ENCODE results near the gene CFAP65. TPM values are rescaled to one million over a fixed set of nuclear protein-coding genes. Genes with fewer than 3 reads are reported as not detected.

The CFAP65 gene
- total and polyA plus RNA-seq, 2 of the 13 experiments (the other 11 are each of a cell fraction or from before 2014, with no cell fraction given) = 0.05 TPM; not detected in 1

DNA sequence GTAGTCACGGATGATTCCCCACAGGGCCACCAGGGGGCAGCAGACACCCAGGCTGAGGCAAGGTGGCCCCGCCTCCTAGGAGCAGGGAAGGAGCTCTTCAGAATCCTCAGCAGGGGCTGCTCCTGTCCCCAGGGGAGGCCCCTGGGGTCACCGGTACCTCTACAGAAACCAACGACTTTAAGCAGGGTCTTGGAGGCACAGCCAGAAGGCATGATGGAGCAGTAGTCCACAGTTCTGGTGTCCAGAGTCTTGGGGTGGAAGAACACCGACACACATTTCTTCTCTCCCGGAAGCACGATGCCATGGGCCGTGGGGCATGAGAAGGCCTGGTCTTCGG lies 11.5 kb downstream of the CFAP65 start (continued):
- TF ChIP-seq FOXC1 (CRISPR knock-in tag; IDR thresholded peaks at IDR 0.05; ENCODE audit: borderline replicate concordance) (no peak), SRSF9 (IDR thresholded peaks at IDR 0.05; ENCODE audit: borderline replicate concordance, insufficient read depth, low read depth, low read length, poor library complexity, severe bottlenecking) (no peak), ZNF816 (CRISPR knock-in tag; IDR thresholded peaks at IDR 0.05; ENCODE audit: borderline replicate concordance) (no peak), PAF1 (CRISPR knock-in tag; IDR thresholded peaks at IDR 0.05) (no peak), ZNF292 (CRISPR knock-in tag; IDR thresholded peaks at IDR 0.05; ENCODE audit: borderline replicate concordance, low read depth) (no peak), GATAD1 (CRISPR knock-in tag; IDR thresholded peaks at IDR 0.05) (no peak), POLR2A (IDR thresholded peaks at IDR 0.05; ENCODE audit: insufficient read depth in 1 of 2, low read depth in 2 of 2, low read length in 2 of 2) (no peak), ZSCAN12 (CRISPR knock-in tag; IDR thresholded peaks at IDR 0.05) (no peak), ZNF350 (CRISPR knock-in tag; IDR thresholded peaks at IDR 0.05; ENCODE audit: borderline replicate concordance, low read depth) (no peak)
- TF ChIP-seq, protein P1, sequence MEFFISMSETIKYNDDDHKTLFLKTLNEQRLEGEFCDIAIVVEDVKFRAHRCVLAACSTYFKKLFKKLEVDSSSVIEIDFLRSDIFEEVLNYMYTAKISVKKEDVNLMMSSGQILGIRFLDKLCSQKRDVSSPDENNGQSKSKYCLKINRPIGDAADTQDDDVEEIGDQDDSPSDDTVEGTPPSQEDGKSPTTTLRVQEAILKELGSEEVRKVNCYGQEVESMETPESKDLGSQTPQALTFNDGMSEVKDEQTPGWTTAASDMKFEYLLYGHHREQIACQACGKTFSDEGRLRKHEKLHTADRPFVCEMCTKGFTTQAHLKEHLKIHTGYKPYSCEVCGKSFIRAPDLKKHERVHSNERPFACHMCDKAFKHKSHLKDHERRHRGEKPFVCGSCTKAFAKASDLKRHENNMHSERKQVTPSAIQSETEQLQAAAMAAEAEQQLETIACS (CRISPR knock-in tag; IDR thresholded peaks at IDR 0.05) = no peak
- TF ChIP-seq, protein P2, sequence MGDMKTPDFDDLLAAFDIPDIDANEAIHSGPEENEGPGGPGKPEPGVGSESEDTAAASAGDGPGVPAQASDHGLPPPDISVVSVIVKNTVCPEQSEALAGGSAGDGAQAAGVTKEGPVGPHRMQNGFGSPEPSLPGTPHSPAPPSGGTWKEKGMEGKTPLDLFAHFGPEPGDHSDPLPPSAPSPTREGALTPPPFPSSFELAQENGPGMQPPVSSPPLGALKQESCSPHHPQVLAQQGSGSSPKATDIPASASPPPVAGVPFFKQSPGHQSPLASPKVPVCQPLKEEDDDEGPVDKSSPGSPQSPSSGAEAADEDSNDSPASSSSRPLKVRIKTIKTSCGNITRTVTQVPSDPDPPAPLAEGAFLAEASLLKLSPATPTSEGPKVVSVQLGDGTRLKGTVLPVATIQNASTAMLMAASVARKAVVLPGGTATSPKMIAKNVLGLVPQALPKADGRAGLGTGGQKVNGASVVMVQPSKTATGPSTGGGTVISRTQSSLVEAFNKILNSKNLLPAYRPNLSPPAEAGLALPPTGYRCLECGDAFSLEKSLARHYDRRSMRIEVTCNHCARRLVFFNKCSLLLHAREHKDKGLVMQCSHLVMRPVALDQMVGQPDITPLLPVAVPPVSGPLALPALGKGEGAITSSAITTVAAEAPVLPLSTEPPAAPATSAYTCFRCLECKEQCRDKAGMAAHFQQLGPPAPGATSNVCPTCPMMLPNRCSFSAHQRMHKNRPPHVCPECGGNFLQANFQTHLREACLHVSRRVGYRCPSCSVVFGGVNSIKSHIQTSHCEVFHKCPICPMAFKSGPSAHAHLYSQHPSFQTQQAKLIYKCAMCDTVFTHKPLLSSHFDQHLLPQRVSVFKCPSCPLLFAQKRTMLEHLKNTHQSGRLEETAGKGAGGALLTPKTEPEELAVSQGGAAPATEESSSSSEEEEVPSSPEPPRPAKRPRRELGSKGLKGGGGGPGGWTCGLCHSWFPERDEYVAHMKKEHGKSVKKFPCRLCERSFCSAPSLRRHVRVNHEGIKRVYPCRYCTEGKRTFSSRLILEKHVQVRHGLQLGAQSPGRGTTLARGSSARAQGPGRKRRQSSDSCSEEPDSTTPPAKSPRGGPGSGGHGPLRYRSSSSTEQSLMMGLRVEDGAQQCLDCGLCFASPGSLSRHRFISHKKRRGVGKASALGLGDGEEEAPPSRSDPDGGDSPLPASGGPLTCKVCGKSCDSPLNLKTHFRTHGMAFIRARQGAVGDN (CRISPR knock-in tag; IDR thresholded peaks at IDR 0.05) = 0 out of 2 replicates have a peak, but pooled peaks have one; percentile 35
- TF ChIP-seq, protein P3, sequence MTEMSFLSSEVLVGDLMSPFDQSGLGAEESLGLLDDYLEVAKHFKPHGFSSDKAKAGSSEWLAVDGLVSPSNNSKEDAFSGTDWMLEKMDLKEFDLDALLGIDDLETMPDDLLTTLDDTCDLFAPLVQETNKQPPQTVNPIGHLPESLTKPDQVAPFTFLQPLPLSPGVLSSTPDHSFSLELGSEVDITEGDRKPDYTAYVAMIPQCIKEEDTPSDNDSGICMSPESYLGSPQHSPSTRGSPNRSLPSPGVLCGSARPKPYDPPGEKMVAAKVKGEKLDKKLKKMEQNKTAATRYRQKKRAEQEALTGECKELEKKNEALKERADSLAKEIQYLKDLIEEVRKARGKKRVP (CRISPR knock-in tag; IDR thresholded peaks at IDR 0.05) = no peak
- TF ChIP-seq, protein P4, sequence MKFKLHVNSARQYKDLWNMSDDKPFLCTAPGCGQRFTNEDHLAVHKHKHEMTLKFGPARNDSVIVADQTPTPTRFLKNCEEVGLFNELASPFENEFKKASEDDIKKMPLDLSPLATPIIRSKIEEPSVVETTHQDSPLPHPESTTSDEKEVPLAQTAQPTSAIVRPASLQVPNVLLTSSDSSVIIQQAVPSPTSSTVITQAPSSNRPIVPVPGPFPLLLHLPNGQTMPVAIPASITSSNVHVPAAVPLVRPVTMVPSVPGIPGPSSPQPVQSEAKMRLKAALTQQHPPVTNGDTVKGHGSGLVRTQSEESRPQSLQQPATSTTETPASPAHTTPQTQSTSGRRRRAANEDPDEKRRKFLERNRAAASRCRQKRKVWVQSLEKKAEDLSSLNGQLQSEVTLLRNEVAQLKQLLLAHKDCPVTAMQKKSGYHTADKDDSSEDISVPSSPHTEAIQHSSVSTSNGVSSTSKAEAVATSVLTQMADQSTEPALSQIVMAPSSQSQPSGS (CRISPR knock-in tag; IDR thresholded peaks at IDR 0.05) = 0 out of 2 replicates have a peak, but pooled peaks have one; percentile 25
- TF ChIP-seq, protein P5, sequence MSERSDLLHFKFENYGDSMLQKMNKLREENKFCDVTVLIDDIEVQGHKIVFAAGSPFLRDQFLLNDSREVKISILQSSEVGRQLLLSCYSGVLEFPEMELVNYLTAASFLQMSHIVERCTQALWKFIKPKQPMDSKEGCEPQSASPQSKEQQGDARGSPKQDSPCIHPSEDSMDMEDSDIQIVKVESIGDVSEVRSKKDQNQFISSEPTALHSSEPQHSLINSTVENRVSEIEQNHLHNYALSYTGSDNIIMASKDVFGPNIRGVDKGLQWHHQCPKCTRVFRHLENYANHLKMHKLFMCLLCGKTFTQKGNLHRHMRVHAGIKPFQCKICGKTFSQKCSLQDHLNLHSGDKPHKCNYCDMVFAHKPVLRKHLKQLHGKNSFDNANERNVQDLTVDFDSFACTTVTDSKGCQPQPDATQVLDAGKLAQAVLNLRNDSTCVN (CRISPR knock-in tag; IDR thresholded peaks at IDR 0.05; ENCODE audit: borderline replicate concordance) = 0 out of 2 replicates have a peak, but pooled peaks have one; percentile 60

All from HepG2 (cell line).